Measurements from ENCODE around the gene SPANXB1.
"Not testable (repeated sequence)": the region's sequence is repeated elsewhere in the genome, so short reads cannot be mapped to it uniquely, and the experiment has no call there.

The SPANXB1 gene

GRCh38 chrX:141002568-141002967 is at the start of gene SPANXB1:
SPANXB1 (plus strand) TSS chrX:141002594; CDS start chrX:141002694, 100 bp downstream.
- DNase-seq (ENCODE audit: low read depth) = not testable (repeated sequence)

GRCh38 chrX:140967036-140967435 is 35.4 kb upstream of the SPANXB1 start:
- DNase-seq (ENCODE audit: low read depth) = no peak

- no peak for DNase-seq (ENCODE audit: low read depth)
Measured at GRCh38 chrX:140971099-140971795, 31.1 kb upstream of the SPANXB1 start.

- no peak for DNase-seq (ENCODE audit: low read depth)
Measured at GRCh38 chrX:140975472-140975871, 26.9 kb upstream of the SPANXB1 start.

GRCh38 chrX:140980271-140980670 is 22.1 kb upstream of the SPANXB1 start:
- no peak for DNase-seq (ENCODE audit: low read depth)

GRCh38 chrX:140983730-140984129 is 18.7 kb upstream of the SPANXB1 start:
- DNase-seq (ENCODE audit: low read depth) = no peak

GRCh38 chrX:141005243-141005642 is 2.8 kb downstream of the SPANXB1 start:
- not testable (repeated sequence) for DNase-seq (ENCODE audit: low read depth)

GRCh38 chrX:141044246-141044645 is 41.9 kb downstream of the SPANXB1 start:
- not testable (repeated sequence) for DNase-seq (ENCODE audit: low read depth)

- not testable (repeated sequence) for DNase-seq (ENCODE audit: low read depth)
Measured at GRCh38 chrX:141049878-141050277, 47.5 kb downstream of the SPANXB1 start.

GRCh38 chrX:141052098-141052497 is 49.7 kb downstream of the SPANXB1 start:
- DNase-seq (ENCODE audit: low read depth) = peak; percentile 1
